HG03060 (cell line): ENCODE measurements around the gene SPATA12.

Source experiments
- ATAC-seq: cut with Tn5 transposase; IDR thresholded peaks from one replicate; pipeline ENCODE4 v1.9.1; 2021; ENCODE audit warnings: low read depth, moderate number of reproducible peaks; ENCODE audit not compliant: unreplicated experiment

SPATA12 gene

GRCh38 chr3:57048728-57049127 lies 11.7 kb upstream of the SPATA12 start:
- no peak for ATAC-seq

- ATAC-seq = no peak
Measured at GRCh38 chr3:57052662-57053061, 7.8 kb upstream of the SPATA12 start.

DNA sequence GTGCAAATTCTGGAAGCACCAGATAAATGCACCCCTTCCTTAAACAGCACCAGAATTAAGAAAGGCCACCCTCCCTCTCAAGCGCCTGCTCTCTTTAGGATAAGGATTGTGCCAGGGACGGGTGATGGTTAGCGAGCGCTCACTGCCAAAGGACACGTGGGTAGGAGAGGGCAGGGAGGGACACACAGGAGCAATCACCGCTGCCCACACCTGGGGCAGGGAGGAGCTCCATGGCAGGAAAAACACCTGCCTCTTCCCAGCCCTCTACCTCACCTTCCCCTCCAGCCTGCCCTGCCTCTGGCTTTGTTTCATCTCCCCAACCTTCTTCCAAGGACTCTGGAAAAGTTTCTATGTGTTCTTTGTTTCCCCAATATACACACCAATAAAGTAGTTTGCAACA lies 7.3 kb upstream of the SPATA12 start:
- ATAC-seq = no peak

DNA sequence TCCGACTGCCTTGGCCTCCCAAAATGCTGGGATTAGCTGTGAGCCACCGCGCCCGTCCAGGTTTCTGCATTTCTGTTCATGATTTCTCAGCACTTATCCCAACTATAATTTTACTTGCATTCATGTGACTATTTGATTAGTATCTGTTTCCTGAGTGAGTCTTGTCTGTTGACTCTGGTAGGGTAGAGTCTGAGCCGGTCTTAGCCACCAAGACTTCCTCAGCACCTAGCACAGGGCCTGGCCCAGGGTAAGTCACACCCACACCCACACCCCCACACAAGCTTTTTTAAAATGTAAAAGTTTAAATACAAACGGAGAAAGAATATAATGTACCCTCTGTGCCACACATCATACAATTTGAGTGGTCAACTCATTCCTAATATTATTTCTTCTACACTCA lies 3.1 kb upstream of the SPATA12 start:
- no peak for ATAC-seq

- no peak for ATAC-seq
Measured at GRCh38 chr3:57059411-57059810, 1.1 kb upstream of the SPATA12 start.

DNA sequence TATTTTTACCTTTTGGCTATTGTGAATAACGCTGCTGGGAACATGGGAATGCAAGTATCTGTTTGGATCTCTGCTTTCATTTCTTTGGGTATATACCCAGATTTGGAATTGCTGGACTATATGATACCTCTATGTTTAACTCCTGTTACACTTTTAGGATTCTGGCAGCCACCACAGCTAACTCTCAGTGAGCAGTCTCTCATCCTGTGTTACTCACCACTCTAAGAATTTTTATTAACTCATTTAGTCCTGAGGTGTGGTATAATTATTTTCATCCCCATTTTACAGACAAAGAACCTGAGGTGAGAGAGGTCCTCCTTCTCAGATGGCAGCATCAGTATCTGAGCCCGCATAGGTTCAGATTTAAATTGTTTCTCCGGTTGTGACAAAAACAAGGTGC lies 1.1 kb downstream of the SPATA12 start:
- ATAC-seq = no peak

DNA sequence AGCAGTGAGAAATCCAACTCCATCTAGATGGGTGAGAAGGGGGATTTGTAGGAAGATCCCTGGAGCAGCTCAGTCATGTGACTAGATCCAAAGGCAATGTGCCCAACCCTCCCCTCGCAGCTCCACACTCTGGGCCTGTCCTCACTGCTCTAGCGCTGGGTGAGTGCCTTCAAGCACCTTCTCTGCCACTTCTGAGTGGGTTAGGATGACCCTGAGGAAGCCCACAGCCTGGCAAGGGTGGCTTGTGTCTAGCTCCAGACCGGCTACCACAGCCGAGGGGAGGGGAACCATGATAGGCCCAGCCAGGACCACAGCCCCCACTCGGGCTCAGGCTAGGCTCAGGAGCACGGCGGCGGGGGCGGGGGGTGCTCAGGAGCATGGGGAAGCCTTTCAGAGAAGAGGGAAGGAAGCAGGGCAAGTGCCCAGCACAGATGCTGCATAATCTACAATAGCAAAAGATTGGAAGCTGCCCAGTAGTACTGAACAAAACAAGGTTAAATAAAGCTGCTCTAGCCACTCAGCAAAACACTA lies 1.7 kb downstream of the SPATA12 start:
- no peak for ATAC-seq

GRCh38 chr3:57063032-57063431 lies 2.6 kb downstream of the SPATA12 start:
- no peak for ATAC-seq

- no peak for ATAC-seq
Measured at GRCh38 chr3:57064001-57064400, 3.5 kb downstream of the SPATA12 start.

DNA sequence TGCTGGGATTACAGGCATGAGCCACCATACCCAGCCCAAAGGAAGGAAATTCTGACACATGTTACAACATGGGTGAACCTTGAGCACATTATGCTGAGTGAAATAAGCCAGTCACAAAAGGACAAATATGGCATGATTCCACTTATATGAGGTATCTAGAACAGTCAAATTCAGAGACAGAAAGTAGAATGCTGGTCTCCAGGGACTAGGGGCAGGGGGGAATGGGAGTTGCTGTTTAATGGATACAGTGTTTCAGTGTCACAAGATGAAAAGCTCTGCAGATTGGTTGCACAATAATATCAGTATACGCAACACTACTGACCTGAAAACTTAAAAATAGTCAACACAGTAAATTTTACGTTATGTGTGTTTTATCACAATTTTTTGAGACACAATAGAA lies 4.1 kb downstream of the SPATA12 start:
- ATAC-seq = no peak

DNA sequence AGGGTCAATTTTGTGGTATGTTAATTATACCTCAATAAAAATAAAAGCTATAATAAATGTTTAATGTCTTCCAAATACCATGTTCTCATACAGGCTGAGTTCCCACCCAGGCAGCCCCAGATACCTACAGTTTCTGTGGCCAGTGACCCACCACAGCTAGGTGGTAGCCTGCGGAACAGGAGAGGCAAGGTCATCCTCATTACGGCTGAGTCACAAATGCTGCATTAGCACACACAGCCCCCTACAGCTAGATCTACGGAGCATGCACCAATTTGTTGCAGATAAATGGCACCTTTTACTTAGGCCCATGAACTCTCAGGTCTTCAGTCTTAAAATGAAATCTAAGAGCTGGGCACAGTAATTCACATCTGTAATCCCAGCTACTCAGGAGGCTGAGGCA lies 5.1 kb downstream of the SPATA12 start:
- ATAC-seq = no peak

DNA sequence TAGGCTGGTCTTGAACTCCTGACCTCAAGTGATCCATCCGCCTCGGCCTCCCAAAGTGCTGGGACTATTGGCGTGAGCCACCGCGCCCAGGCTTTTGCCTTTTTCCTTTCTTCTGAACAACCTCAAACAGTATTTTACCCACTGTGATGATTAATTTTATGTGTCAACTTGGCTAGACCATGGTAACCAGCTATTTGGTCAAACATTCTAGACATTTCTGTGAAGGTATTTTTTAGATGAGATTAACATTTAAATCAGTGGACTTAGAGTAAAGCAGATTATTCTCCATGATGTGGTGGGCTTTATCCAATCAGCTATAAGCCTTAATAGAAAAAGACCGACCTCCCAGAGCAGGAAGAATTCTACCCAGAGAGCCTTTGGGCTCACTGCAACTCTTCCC lies 6.0 kb downstream of the SPATA12 start:
- ATAC-seq = no peak

GRCh38 chr3:57068437-57069089 lies 8.1 kb downstream of the SPATA12 start:
- ATAC-seq = peak; percentile 98

- no peak for ATAC-seq
Measured at GRCh38 chr3:57069503-57069902, 9.0 kb downstream of the SPATA12 start.

DNA sequence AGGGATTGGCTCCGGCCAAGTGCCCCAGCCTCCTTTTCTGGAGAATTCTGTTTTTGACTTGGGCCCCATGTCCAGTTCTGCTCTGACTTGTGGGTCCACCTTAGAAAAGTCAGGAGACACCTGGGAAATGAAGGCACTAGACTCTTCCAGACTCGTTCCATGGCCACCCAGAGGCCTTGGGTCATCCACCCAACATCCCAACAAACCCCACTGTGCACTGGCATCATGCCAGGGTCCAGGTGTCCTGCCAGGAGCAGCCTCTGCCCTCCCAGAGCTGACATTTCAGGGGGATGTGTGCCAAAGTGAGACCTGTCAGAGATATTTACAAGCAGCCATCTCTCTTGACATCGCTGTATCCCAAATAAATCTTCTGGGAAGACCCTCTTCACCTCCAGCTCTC lies 13.2 kb downstream of the SPATA12 start:
- ATAC-seq = no peak

DNA sequence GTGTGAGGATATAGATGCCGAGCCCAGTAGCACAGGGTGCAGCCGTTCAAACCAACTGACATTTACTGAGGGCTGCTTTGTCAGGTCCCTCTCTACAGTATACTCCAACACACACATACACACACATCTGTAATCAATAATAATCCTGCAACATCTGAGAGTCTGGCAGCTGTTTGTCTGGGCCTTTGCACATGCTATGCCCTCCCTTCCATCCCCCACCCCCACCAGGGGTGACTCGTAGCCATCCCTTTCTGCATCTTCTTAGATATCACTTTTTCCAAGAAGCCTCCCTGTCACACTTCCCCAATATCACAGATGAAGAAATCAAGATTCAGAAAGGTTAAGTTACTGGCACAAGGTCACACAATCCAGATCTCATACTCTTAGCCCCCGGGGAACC lies 13.7 kb downstream of the SPATA12 start:
- ATAC-seq = no peak

- ATAC-seq = no peak
Measured at GRCh38 chr3:57076422-57076951, 16.0 kb downstream of the SPATA12 start.

DNA sequence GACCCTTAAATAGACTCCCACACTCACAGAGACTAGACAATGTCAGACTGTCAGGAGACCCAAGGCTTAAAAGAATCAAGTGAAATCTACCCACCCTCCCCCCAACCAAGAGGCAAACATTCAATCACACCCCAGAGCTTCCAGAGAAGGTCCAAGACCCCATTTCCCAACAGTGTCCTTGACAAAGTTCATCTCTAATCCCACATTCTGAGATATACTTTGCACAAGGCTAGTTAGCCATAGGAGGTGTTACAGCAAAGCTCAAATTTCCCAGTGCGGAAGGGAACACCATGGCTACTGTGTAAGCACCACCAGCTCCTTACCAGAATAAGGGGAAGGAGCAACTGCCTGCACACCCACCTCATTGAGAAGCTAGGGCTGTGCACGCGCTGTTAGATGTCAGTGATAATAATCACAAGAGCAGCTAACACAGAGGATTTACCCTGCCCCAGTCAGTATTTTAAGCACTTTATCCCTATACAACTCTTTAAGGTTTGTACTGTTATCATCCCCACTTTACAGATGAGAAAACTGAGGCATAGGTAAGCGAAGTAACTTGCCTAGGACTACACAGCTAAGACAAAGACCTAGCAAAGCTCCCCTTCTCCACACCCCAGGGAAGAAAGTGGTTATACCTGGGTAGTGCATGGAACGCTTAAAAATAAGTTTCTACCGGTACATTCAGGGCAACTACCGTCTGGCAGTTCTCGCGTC lies 17.3 kb downstream of the SPATA12 start:
- ATAC-seq = no peak

DNA sequence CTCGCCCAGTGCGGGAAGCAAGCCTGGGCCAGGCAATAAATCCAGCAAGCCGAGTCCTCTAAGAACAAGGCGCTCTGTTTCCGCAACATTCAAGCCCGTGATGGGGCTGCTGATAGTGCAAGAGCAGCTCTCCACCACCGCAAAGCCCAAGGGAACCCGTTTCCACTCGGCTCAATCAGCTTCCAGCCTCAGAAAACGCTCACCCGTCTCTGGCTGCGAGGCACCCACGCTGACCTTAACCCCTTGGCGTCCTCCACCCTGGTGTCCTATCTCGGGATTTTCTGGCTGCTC lies 17.8 kb downstream of the SPATA12 start:
- no peak for ATAC-seq

GRCh38 chr3:57078635-57079473 lies 18.4 kb downstream of the SPATA12 start:
- no peak for ATAC-seq

- no peak for ATAC-seq
Measured at GRCh38 chr3:57079474-57079831, 19.0 kb downstream of the SPATA12 start.
